DMS153 (cell line): ENCODE measurements around the gene ACVRL1.

Experiments
- DNase-seq: peaks from one replicate; lab custom pipeline; 2025; lab: John Stamatoyannopoulos, UW

Gene ACVRL1

DNA sequence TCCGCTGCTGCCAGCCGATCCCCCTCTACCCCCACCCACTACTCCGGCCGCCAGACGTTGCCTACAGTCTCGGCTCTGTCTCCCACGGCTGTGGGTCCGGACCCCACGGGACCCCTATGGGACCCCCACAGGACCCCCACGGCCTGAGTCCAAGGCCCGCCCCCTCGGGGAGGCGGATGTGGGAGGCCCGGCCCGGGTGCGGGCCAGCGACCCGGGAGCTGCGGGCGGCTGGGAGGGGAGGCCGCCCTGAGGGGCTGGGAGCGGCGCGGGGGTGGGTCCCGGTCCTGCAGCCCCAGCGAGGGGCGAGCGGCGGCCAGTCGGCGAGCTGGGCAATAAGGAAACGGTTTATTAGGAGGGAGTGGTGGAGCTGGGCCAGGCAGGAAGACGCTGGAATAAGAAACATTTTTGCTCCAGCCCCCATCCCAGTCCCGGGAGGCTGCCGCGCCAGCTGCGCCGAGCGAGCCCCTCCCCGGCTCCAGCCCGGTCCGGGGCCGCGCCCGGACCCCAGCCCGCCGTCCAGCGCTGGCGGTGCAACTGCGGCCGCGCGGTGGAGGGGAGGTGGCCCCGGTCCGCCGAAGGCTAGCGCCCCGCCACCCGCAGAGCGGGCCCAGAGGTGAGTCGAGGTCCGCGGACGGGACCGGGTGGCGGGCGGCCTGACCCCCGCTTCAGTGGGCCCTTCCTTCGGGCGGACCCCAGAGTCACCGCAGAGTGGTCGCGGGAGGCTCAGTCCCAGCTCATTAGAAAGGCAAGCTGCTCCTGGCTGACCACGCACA is at the start of gene ACVRL1:
Gene ACVRL1, plus strand, starts transcription at position 422 of the 773 bp plus-strand sequence. CDS start 4,971 bp downstream, outside the sequence.
- DNase-seq = no peak

DNA sequence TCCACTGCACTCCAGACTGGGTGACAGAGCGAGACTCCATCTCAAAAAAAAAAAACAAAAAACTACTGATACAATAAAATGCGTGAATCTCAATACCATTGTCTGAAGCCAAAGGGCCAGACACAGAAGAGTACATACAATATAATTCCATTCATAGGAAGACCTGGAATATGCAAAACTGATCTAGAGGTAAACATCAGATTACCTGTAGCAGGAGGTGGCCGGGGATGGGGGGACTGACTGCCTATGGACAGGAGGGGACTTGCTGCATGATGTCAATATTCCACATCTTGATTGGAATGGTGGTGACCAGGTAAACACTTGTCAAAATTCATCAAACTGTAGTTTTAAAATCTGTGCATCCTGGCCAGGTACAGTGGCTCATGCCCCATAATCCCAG is 46.3 kb upstream of the ACVRL1 start:
- DNase-seq = no peak

DNA sequence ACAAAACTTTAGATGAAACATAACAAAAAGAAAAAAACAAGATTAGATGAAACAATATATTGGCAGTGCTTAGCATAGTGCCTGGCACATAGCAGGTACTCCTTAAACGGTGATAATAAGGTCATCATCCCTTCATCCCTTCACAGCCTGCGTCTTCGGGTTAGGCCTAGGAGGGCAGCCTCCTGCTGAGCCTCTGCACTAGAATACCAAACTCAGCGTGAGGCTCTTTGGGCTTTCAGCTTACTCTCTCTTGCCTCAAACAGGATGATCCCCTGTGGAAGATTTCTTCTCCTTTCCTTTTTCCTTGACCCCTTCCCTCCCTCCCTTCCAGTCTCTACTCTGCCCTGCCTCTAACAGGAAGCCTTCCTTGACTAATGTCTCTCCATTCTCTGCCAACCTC is 44.4 kb upstream of the ACVRL1 start:
- no peak for DNase-seq

DNA sequence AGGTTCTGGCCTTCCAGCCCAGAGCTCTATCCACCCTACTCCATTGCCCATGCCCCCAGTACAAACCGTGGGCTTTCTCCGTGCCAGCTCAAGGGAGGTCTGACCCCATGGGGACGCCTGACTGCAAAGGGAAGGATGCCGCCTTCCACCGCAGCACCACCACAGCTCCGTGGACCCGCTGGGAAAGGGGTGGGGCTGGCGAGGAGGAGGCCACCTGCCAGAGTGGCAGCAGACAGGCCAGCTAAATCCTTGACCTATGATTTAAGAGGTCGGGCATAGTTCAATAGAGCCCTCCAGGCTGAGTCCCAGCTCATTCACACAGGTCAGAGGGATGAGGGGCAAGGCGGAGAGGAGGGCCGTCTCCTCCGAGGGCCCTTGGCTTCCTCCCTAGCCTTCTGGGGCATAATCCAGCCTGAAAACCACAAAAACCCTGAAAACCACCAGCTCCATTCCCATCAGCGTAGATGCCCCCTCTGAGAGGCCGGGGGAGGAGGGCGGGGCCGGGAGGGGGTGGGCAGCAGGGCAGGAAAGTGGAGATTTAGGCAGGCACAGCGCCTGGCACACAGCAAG is 43.9 kb upstream of the ACVRL1 start:
- no peak for DNase-seq

DNA sequence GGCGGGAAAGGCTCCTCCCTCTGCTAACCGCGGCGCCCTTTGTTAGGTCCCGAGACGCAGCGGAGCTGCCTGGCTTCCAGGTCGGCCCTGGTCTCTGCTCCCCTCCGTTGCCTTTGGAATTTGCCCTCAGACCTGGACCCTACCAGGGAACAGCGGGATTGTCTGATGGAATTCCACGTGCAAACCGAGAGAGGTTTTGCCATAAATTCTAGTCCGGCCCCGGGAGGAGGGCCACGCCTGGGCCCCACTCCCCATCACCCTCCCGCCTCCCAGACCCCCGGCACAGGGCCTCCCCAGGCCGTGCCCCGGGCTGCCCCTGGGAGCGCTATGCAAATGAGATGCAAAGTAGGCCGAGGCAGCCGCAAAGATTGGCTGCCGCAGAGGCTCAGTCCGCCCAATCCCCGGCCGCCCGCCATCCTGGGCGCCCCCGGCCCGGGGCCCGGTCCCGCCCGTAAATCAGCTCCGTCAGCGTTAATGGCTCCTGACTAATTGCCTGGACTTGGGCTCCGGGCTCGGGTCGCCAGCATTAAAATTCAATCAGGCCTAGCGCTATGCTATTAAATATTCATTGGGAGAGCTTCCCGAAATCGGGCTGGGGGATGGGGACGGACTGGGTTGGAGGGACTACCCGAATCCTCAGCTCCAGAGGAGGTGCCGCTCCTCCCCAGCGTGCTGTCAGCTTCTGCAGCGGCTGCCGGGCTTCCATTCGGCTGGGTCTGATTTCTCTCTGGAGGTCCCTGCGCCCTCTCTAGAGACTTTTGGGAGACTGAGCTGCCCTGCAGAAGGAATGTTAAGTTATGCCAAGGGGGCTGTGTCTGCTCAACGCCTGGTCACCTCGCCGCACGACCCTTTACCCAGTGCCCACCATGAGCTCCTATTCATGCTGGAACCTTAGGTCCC is 43.1 kb upstream of the ACVRL1 start:
- no peak for DNase-seq

DNA sequence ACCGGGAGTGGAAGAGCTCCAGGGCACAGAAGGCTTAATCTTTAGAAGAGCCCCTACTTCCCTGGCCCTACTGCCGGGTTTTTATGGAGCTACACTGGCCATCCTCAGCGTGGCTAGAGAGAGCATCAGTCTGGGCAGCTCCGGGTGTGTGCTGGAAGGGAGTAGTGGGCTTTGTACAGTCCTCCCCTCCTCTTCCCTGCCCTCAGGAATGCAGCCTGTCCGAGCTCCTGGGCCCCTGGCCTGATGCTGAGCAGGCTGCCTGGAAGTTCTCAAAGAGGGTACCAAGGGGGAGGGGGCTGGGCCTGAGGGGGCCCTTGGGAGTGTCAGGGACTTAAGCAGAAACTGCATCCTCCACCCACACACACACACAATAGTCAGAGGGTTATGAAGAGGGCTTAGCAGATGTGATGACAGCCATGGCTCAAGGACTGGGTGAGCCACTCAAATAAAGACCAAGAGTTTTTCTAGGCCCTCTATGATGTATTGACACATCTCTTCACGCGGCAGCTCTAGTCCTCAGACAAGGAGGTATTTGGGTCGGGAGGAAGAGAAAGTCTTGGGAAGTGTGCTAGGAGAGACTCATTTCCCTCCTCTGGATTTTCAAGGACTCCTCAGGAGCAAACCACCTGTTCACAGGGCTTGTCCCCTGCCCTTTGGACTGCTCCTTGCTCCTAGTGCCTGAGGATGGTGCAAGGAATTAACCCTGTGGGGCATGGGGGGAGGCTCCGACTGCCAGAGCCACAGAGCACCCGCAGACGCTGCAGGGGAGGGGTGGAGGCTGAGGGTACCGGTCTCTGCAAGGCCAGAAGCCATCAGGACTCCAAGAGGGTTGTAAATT is 42.3 kb upstream of the ACVRL1 start:
- DNase-seq = no peak

DNA sequence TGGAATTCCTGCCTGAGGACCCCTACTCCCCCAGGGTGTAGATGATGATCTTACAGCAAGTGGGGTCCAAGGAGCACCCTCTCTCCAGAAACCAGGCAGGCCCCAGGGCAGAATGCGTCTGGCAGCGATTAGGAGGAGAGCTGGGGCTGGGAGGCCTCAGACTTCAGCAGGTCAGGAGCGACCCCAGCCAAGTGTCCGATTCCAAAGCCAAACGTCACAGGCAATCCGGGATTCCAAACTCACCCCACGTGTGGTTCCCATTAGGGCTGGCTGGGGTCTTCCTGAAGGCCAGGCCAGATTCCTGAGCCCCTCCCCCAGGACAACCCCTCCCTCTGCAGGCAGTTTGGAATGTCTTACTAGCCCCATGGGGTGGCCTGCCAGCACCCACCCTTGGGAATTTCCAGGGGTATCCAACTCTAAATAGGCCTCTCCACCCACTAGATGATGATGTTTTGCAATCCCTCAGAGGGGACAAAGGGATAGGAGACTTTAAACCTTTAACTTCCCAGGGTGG is 41.5 kb upstream of the ACVRL1 start:
- no peak for DNase-seq

DNA sequence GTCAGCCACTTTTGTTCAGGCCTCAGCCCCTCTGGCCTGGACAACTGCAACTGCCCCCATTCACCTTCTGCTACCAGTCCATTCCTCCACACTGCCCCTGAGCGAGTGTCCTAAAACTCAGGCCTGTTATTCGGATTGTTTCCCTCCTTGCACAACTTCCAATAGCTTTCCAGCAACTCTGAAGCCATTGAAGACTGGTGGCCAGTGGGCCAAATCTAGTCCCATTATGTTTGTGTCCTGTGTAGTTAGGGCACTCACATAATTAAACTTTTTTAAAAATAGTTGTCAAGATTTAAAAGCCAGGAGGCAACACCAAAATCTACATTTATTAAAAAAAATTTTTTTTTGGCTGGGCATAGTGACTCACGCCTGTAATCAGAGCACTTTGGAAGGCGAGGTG is 41.0 kb upstream of the ACVRL1 start:
- DNase-seq = no peak

DNA sequence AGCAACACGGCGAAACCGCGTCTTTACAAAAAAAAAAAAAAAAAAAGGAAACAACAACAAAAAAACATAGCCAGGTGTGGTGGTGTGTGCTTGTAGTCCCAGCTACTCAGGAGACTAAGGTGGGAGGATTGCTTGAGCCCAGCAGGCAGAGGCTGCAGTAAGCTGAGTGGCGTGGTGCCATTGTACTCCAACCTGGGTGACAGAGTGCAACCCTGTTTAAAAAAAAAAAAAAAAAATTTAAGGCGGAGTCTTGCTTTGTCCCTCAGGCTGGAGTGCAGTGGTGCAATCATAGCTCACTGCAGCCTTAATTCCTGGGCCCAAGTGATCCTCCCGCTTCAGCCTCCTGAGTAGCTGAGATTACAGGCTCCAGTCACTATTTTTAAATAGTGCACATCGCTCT is 40.5 kb upstream of the ACVRL1 start:
- no peak for DNase-seq

DNA sequence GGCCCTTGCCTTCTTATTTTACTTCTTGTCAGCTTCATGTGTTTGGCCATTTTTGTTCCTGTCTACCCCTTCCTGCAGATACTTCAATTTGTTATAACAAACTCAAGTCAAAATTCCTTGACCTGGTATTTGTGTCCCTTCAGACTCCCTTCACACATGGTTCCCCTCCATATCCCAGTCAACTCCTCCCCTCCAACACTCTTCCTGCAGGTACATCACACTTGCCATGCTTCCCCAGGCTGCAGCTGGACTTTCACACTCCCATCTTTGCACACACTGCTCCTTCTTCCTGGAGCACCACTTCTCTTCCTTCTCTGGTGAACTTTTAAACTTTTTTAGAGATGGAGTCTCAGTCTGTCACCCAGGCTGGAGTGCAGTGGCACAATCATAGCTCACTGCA is 39.9 kb upstream of the ACVRL1 start:
- DNase-seq = no peak

DNA sequence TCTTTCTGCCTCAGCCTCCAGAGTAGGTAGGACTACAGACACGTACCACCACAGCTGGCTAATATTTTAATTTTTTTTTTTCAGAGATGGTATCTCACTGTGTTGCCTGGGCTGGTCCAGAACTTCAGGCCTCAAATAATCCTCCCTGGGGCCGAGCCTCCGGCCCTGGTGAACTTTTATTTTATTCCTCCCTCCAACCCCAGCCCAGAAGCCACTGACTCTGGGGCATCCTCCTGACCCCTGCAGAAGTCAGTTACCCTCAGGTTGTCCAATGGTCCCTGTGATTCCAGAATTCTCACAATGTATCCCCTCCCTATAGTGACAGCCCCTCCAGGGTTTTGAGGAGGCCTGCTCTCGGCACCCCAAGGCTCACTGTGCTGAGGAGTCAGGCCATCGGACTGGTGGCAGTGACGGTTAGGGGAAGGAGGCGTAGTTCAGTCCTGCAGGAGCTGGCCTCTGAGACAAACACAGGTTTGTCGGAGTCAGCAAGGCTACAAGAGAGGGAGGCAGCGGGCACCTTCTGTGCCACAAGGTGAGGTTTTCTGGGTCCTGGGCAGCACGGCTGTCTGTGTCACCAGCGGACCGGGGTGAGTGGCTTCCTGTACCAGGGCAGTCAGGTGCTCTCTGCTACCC is 39.4 kb upstream of the ACVRL1 start:
- no peak for DNase-seq

DNA sequence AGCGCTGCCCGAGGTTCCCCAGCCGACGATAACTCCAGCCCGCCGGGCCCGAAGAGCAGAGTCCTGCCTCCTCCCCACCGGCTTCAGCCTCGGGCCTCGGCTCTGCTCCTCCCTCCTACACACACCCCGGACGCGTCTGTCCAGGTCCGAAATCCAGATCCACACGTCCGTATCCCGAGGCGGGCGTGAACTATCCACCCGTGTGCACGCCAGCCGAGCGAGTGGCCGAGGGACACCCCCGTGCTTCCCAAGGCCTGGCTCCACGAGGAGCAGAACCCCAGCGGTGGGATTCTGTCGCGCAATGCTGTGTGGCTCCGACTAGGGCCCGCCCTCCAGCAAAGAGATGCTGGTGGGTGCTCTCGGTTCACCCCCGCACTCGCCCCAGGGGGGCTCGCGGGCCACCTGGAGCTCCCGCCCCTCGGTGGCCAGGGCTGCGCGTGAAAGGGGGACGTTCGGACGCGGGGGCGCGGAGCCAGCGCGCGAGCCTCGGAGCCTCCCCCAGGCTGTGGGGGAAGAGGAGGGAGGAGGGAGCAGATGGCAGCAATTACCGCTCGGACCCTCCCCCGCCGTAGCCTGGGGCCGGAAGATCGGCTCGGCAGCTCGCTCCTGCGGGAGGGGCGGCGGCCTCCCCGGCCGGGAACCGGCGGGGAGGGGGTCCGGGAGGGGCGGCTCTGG is 38.3 kb upstream of the ACVRL1 start:
- DNase-seq = no peak

DNA sequence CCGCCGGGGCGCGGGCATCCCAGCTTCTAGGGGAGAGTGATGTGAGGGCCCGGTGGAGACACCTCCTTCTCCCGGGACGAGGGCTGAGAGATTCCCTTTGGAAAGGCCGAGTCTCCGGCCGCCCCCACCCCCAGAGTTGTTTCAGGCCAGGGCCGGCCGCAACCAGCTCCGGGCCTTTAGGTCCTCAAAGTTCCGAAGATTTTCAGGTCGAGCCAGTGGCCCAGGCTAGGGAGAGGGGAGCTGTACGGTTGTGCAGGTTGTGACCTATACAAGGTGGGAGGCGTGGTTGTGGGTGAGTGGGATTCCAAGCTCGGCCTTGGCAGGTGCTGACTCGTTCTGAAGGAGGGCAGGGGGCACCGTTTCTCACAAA is 37.8 kb upstream of the ACVRL1 start:
- no peak for DNase-seq

DNA sequence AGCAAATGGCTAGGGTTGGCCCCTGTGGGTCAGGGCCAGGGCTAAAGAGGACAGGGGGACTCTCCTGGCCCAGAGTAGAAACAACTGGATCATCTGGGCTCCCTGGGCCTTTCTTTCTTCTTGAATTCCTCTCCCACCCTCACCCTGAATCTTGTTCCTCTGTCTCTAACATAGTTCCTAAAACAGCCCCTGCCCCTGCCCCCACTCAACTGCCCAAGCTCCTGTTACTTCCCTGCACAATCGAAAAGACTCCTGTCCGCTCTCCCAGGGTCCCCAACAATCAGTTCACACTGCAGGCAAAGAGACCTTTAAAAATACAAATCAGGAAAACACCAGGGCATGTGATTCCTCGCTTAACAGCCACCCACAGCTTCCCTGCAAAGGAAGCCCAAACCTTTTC is 37.4 kb upstream of the ACVRL1 start:
- DNase-seq = no peak

DNA sequence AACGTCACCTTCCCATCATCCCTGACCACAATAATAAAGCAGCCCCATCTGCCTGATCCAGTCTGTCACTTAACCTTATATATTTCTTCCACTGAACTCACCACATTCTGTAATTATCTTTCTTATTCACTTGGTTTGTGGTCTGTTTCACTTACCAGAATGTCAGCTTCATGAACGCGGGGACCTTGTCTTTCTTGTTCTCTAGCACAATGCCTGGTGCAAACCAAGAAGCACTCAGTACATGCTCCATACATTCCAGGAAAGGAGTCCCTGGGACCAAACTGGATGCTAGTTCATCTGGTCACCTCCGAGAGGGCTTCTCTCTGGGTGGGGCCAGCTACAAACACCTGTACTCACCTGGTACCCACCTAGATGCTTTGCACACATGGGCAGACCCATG is 36.8 kb upstream of the ACVRL1 start:
- no peak for DNase-seq

DNA sequence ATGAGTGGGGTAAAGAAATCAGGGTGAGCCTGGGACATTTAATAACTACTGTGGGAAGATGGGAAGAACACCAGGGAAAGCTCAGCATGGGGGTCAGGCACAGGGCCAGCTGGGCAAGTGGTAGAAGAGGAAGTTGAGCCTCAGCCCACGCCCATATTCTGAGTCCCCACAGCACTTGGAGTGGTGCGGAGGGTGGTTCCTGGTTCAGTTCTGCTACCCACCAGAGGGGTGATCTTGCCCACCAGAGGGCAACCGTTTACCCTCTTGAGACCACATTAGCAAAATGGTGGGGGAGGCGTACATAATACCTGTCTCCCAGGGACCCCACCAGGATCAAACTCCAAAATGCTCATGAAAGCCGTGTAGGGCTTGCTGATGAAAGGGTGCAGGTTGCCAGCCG is 36.2 kb upstream of the ACVRL1 start:
- DNase-seq = no peak

DNA sequence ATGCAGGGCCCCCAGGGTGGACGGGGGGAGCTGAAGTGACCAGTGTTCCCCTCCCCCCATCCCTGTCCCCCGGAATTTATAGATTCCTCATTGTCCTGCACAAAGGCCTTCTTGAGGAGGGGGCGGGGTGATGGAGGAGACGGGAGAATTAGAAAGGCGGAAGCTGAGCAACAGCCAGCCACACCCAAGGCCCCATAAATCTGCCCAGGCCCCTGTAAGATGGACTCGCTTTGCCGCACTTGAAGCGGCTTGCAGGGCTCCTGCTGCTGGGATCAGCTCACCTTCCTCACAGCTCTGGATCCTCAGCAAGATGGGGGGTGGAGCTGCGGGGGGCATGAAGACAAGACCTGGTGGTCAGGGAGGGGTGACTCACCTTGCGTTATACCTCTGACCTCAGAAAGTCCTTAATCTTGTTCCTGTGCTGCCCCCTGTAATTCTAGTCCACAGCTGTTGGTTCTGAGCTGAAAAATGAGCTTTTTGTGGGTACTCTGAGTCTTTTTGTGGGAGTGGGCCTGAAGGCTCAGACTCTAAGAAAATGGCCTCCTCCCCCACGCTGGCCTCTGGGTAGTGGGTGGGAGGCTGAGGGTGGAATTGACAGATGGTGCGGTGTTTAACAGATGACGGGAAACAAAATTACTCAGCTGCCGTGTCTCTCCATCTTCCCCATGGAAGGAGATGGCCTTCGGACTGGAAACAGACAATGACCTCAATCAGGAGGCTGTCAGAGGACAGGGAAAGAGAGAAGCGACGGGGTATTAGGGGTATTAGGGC is 35.2 kb upstream of the ACVRL1 start:
- DNase-seq = no peak

DNA sequence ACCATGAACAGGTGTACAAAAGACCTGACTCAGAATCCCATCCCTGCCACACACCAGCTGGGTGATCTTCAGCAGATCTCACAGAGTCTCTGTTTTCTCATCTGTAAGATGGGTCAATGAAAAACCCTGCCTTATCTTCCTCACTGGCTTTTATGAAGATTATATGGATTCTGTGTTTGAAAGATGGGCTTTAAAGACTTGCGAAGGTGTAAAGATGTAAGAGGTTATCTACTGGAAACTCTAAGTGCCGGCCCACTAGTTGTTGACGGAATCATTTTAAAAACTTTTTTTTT is 34.7 kb upstream of the ACVRL1 start:
- no peak for DNase-seq

DNA sequence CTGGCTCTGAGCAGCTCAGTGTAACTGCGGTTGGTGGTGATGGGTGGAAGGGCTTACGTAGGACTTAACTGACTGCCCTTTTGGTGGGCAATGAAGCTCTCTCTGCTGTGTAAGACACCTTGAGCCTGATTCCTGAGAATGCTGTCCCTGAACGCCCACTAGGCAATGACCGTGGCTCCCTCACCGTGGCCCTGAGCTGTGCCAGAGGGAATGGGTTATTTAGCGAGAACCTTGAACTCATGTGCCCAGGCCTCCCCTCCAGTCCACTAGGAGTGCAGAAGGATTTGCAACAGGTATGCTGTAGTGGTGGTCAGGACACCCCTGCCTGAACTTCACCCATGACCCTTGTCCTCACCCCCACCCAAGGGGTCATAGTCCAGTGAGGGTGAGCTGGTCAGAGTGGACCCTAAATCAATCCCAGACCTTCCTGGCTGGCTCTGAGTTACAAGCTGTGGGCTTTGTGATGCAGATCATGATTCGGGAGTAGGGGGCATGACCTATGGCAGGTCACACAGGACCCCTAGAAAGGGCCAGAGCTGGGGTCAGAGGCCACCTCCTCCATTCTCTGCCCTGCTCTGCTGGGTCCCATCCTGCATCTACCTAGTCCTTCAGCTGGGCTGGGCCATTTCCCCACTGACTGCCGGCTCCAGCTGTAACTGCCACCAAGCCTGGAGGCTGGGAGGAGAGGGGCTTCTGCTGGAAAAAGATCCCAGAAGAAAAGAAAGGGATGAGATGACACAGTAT is 33.9 kb upstream of the ACVRL1 start:
- DNase-seq = no peak

DNA sequence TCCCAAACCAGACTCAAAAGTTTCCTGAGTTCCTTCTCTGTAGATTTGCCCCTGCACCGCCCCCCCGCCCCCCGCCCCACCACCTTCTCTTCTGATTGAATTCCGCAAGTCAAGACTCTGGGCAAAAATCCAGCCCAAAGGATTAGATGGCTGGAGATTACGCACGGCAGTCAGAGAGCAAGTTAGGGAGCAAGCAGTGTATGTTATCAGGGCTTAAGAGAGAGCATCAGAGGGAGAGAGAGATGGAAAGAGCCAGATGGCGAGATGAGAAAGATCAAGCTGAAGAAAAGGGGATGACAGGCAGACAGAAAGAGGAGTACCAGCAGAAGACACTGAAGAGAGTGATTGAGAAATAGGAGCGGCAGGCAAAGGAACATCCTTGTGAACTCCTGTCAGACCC is 33.3 kb upstream of the ACVRL1 start:
- DNase-seq = no peak
